HL-60 (cell line): ENCODE data around the gene ZNF865.

Experiments used
- CTCF ChIP-seq: IDR thresholded peaks from one replicate; pipeline ENCODE4 v1.5.1; 2011; ENCODE audit warnings: low read length, control low read depth, inconsistent platforms; ENCODE audit not compliant: insufficient read depth
- GABPA ChIP-seq: IDR thresholded peaks from 2 replicates; pipeline ENCODE4 v1.6.1; 2012; ENCODE audit warnings: low read depth
- POLR2AphosphoS5 ChIP-seq: IDR thresholded peaks from 2 replicates; pipeline ENCODE4 v1.6.1; 2012; ENCODE audit warnings: low read depth
- REST ChIP-seq: IDR thresholded peaks from 2 replicates; pipeline ENCODE4 v1.6.1; 2012; ENCODE audit warnings: low read depth; ENCODE audit not compliant: insufficient replicate concordance

- no peak for TF ChIP-seq GABPA
- TF ChIP-seq CTCF, result no peak
- TF ChIP-seq POLR2AphosphoS5, result no peak
- no peak for TF ChIP-seq REST
Observed at GRCh38 chr19:55648585-55649267, 43.3 kb downstream of the ZNF865 start.
